Transverse colon (tissue), 4 donors: Measurements from ENCODE around the gene DDX11. TPM values are rescaled to one million over a fixed set of nuclear protein-coding genes. Genes with fewer than 3 reads are reported as not detected.

Experiments used
- small RNA-seq, 4 donors: library from RNA; depleted of rRNA; stranded (forward); fragments of <200 nt; gene quantifications; one replicate each; pipeline ENCODE3, GENCODE V24; 2016
- total RNA-seq, 4 donors: library from RNA; depleted of rRNA; stranded (reverse); fragments of >200 nt; gene quantifications; one replicate each; pipeline ENCODE4 v1.1.0, GENCODE V29; 2016

DDX11 gene
- total RNA-seq, 4 donors from 2014 or later: 28.6 to 161 (median 46.5) TPM

Small RNA genes lying within 50 kb of the gene (small RNA-seq; reads per million reads assigned to genes)
- gene RF00072: 0 reads per million in 4 donors

Other genes with a start within 250 kb of the DDX11 start
- gene TSPAN11, start 147.1 kb upstream of the DDX11 start, total RNA-seq: 1 to 10 TPM; 1.5 to 3.0 (median 2.9) TPM